Measurements from ENCODE around the gene EHD4.

- TF ChIP-seq ZNF274 (IDR thresholded peaks at IDR 0.05; ENCODE audit: low read depth, low read length) (no peak), SUZ12 (IDR thresholded peaks at IDR 0.05; ENCODE audit: extremely low read depth, insufficient read depth, insufficient read length) (no peak)
These were observed 87.0 kb downstream of the EHD4 start for GRCh38 chr15:41885321-41885720.
